ENCODE results near the gene SHLD3. TPM values are rescaled to one million over a fixed set of nuclear protein-coding genes. Genes with fewer than 3 reads are reported as not detected.
A peak's percentile ranks its signal among the peaks of the same experiment; 100 is the strongest.
"Not testable (repeated sequence)": the region's sequence is repeated elsewhere in the genome, so short reads cannot be mapped to it uniquely, and the experiment has no call there.

Gene SHLD3, protein sequence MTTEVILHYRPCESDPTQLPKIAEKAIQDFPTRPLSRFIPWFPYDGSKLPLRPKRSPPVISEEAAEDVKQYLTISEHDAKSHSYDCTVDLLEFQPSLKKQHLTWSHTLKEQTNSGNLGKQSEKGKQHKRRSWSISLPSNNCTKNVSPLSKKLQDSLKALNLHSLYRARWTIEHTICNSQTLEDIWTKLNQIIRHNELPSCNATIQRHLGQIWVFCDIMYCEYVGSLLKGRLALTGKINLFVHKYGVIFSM
- 1 to 10 TPM; 3.1 to 4.2 (median 3.2) TPM for polyA plus RNA-seq (ENCODE audit: insufficient read length in 3 of 3)
- long read RNA-seq, donor 1, partial matches to known transcripts, result 0 of 1 reads
- long read RNA-seq, donor 1, other reads (novel, unspliced or antisense), result 0 of 1 reads
- long read RNA-seq, donor 2, partial matches to known transcripts, result 0 of 1 reads
- long read RNA-seq, donor 2, other reads (novel, unspliced or antisense), result 0 of 1 reads
- long read RNA-seq, donor 3, partial matches to known transcripts, result 0 of 1 reads
- long read RNA-seq, donor 3, other reads (novel, unspliced or antisense), result 0 of 1 reads
- long read RNA-seq, donor 4, partial matches to known transcripts, result 0 of 1 reads
- long read RNA-seq, donor 4, other reads (novel, unspliced or antisense), result 0 of 1 reads
- long read RNA-seq, donor 5, result 0 reads
- long read RNA-seq, donor 6, partial matches to known transcripts, result 0 of 2 reads
- long read RNA-seq, donor 6, other reads (novel, unspliced or antisense), result 0 of 2 reads
- long read RNA-seq, donor 7, partial matches to known transcripts, result 0 of 1 reads
- long read RNA-seq, donor 7, other reads (novel, unspliced or antisense), result 0 of 1 reads
- long read RNA-seq, donor 8, result 0 reads
- long read RNA-seq, donor 9, partial matches to known transcripts, result 0 of 2 reads
- long read RNA-seq, donor 9, other reads (novel, unspliced or antisense), result 0 of 2 reads
- long read RNA-seq, donor 10, partial matches to known transcripts, result 0 of 1 reads
- long read RNA-seq, donor 10, other reads (novel, unspliced or antisense), result 0 of 1 reads
- long read RNA-seq, donor 11, result 0 reads
- long read RNA-seq, donor 12, partial matches to known transcripts, result 0 of 1 reads
- long read RNA-seq, donor 12, other reads (novel, unspliced or antisense), result 0 of 1 reads
- long read RNA-seq, donor 13, result 0 reads
- long read RNA-seq, donor 14, partial matches to known transcripts, result 0 of 1 reads
- long read RNA-seq, donor 14, other reads (novel, unspliced or antisense), result 0 of 1 reads
- long read RNA-seq, donor 15, result 0 reads
- long read RNA-seq, donor 16, transcript SHLD3-201 (2 exons, 1,766 nt), result major isoform, 5 of 5 reads
- long read RNA-seq, donor 16, partial matches to known transcripts, result 0 of 5 reads
- long read RNA-seq, donor 16, other reads (novel, unspliced or antisense), result 0 of 5 reads

- DNase-seq (ENCODE audit: extremely low read depth in 1 of 11, low read depth in 9 of 11, low spot score in 4 of 11), result peak; percentile 66 to 96 (median 86)
Measured at GRCh38 chr5:65624571-65625555, at the start of gene SHLD3, which contains the start of gene TRAPPC13. TSS of gene SHLD3 (plus strand) at chr5:65625027. CDS start at chr5:65629588, 4,561 bp downstream. TSS of gene TRAPPC13 (plus strand) at chr5:65625027. CDS start at chr5:65625061, 34 bp downstream.

DNA sequence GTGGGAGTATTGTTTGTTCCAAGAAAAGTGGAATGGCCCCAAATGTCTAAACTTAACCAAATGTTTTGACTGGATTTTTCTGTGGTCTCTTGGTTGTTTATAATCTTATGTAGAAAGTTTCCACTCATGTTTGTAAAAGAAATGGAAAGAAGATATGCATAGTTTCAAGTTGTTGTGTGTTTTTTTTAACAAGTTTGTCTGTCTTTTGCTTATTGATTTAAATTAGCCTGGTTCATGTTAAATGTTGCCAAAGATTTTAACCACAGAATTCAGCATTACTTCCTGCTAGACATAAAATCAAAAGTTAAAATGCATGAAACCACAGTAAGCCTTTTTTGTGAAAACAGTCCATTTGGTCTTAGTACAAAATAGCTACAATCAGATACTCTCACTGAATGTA is 47.7 kb upstream of the SHLD3 start:
- no peak for DNase-seq (ENCODE audit: extremely low read depth in 1 of 11, low read depth in 9 of 11, low spot score in 4 of 11)

- no peak for DNase-seq (ENCODE audit: extremely low read depth in 1 of 11, low read depth in 9 of 11, low spot score in 4 of 11)
Measured at GRCh38 chr5:65588694-65589093, 36.1 kb upstream of the SHLD3 start.

DNA sequence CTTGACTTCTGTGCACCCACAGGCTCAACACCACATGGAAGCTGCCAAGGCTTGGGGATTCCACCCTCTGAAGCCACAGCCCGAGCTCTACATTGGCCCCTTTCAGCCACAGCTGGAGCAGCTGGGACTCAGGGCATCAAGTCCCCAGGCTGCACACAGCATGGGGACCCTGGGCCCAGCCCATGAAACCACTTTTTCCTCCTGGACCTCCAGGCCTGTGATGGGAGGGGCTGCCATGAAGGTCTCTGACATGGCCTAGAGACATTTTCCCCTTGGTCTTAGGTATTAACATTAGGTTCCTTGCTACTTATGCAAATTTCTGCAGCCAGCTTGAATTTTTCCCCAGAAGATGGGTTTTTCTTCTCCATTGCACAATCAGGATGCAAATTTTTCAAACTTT is 23.1 kb upstream of the SHLD3 start:
- not testable (repeated sequence) for DNase-seq (ENCODE audit: extremely low read depth in 1 of 11, low read depth in 9 of 11, low spot score in 4 of 11)

- DNase-seq (ENCODE audit: extremely low read depth in 1 of 11, low read depth in 9 of 11, low spot score in 4 of 11), result peak in 5 of 11 donors; percentile 10 to 63 (median 33)
Measured at GRCh38 chr5:65611524-65611923, 13.3 kb upstream of the SHLD3 start.

DNA sequence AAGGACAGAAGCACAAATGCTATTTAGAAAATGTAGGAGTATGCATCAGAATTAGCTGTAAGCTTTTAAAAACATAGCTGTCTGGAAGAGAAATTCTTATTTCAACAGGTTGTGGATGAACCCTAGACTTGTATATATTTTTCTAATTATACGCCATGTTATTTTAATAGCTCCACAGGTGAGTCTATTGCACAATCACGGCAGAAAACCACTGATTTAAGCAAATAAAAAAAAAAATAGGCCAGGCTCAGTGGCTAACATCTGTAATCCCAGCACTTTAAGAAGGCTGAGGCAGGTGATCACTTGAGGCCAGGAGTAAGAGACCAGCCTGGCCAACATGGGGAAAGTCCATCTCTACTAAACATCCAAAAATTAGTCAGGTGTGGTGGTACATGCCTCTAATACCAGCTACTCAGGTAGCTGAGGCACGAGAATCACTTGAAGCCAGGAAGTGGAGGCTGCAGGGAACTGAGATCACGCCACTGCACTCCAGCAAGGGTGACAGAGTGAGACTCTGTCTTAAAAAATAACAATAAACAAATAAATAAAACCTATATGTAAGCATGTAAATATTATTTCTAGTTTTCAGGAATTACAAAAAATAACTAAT is 12.4 kb upstream of the SHLD3 start:
- no peak for DNase-seq (ENCODE audit: extremely low read depth in 1 of 11, low read depth in 9 of 11, low spot score in 4 of 11)

DNA sequence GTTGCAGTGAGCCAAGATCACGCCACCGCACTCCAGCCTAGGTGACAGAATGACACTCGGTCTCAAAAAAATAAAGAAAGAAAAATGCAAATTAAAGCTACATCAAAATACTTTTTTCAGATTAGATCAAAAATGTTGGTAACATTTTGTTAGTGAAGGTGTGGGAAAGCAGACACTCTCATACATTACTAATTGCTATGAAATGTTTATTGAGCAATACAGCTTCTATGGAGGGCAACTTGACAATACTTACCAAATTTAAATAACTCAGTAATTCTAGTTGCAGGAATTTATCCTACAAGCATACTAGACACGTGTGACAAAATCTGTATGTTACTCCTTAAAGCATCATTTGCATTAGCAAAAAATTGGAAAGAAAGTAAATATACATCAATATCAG is 4.8 kb upstream of the SHLD3 start:
- DNase-seq (ENCODE audit: extremely low read depth in 1 of 11, low read depth in 9 of 11, low spot score in 4 of 11), result no peak

DNA sequence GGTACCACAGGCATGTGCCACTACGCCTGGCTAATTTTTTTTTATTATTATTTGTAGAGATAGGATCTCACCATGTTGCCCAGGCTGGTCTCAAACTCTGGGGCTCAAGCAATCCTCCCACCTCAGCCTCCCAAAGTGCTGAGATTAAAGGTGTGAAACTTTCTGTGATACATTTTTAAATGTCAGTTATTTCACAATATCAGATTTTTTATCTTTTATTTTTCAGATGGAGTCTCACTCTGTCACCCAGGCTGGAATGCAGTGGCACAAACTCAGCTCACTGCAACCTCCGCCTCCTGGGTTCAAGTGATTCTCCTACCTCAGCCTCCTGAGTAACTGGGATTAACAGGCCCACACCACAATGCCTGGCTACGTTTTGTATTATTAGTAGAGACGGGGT is 2.9 kb upstream of the SHLD3 start:
- not testable (repeated sequence) for DNase-seq (ENCODE audit: extremely low read depth in 1 of 11, low read depth in 9 of 11, low spot score in 4 of 11)

DNA sequence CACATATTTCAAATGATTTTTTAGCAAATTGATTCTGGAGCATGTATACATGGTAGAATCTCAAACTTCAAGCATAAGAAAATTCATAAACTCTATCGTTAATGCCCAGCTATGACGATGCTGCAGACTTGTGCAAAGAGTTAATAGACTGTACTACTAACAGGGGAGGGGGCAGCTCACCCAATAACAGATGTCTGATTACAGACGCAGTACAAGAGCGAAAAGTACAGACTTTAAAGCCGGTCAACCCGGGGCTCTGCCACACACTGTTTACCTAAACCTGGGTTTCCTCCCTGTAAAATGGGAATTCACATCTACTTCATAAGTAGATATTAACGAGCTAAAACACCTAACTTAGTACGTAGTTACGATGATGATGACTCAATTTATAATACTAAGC is 1.3 kb upstream of the SHLD3 start:
- no peak for DNase-seq (ENCODE audit: extremely low read depth in 1 of 11, low read depth in 9 of 11, low spot score in 4 of 11)

DNA sequence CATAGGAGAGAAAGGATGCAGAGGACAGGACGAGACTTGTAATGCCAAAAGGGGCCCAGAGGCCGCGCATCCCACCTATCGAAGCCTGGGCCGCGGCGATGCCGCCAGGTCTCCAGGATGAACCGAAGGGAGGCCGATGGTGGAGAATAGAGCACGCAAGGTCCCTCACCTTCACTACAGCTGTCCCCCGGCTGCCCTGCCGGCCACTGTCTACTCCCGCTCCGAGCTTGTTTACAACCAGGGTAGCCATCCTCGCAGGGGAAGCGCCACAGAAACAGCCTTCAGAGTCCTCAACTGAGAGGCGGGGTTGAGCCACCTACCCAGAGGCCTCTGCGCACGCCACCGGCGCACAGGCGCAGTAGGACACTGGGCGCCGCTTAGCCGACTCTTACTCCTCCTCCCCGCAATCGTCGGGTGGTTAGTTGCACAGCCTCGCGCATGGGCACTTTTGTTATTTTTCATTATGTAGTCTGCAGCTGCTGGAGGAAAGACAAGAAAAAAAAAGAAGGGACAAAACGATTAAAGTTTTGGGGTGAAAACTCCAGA is 729 bp upstream of the SHLD3 start, which contains the start of gene TRIM23:
TSS of gene TRIM23 (minus strand) at position 309 of the 546 bp plus-strand sequence. CDS start at position 250, 59 bp downstream.
- peak; percentile 83 to 94 (median 91) for DNase-seq (ENCODE audit: extremely low read depth in 1 of 11, low read depth in 9 of 11, low spot score in 4 of 11)

DNA sequence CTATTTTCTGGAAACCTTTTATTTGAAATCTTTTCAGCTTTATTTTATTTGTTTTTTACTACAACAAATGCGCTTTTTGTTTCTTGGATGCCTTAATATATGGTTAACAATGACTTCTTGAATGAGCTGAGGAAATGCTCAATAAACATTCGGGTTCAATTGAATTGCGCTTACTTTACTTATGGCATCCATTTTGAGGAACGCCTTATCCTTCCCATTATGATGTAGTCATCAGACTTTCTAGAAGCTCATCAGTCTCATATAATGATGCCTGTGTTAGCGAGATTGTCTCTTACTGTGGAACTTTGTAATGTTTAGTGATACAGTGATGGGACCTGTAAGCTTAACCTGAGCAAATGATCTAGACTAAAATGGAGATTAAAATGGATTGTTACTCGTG is 916 bp downstream of the SHLD3 start:
- DNase-seq (ENCODE audit: extremely low read depth in 1 of 11, low read depth in 9 of 11, low spot score in 4 of 11), result no peak

DNA sequence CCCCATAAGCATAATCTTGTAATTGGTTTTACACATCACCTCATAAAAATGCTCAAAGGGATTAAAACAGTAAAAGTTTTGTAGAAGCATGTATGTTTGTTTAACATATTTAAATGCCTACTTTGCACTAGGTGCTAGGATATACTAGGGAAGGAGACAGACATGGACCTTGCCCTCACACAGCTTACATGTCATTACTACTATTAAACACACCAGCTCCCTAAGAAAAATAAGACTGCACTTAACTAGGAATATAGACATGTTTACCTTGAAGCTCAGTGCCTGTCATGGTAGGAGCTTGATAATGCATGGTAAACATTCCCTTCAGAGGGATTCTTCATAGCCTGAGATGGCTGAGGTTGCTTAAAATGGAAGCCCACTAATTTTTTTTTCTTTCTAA is 6.2 kb downstream of the SHLD3 start:
- no peak for DNase-seq (ENCODE audit: extremely low read depth in 1 of 11, low read depth in 9 of 11, low spot score in 4 of 11)

DNA sequence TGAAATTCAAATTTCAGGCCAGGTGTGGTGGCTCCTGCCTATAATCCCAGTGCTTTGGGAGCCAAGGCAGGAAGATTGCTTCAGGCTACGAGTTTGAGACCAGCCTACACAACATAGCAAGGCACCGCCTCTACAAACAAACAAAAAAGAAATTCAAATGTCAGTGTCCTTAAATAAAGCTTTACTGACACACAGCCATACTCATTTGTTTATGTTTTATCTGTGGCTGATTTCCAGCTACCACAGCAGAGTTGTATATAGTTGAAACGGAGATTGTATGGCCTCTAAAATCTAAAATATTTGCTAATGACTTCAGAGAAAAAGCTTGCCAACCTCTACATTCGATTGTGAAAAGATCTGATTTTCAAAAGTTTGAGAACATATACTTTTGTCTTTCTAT is 15.4 kb downstream of the SHLD3 start:
- no peak for DNase-seq (ENCODE audit: extremely low read depth in 1 of 11, low read depth in 9 of 11, low spot score in 4 of 11)

DNA sequence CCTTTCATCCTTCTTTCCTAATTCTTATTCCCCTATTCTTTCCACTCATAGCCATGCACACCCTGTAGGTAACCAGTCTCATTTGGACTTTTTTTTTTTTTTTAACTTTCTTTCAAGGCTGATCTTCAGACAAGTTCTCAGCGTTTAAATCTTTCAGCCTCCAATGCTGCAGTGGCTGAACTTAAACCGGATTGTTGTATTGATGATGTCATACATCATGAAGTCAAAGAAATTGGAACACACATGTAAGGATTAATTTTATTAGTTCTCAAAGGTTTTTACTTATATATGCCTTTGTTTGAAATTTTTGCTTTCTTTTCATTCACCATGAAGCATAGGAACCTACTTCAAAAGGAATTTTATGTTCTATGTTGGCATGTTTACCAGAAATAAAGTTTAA is 22.1 kb downstream of the SHLD3 start:
- DNase-seq (ENCODE audit: extremely low read depth in 1 of 11, low read depth in 9 of 11, low spot score in 4 of 11), result no peak

- DNase-seq (ENCODE audit: extremely low read depth in 1 of 11, low read depth in 9 of 11, low spot score in 4 of 11), result no peak
Measured at GRCh38 chr5:65647941-65648340, 23.1 kb downstream of the SHLD3 start.

DNA sequence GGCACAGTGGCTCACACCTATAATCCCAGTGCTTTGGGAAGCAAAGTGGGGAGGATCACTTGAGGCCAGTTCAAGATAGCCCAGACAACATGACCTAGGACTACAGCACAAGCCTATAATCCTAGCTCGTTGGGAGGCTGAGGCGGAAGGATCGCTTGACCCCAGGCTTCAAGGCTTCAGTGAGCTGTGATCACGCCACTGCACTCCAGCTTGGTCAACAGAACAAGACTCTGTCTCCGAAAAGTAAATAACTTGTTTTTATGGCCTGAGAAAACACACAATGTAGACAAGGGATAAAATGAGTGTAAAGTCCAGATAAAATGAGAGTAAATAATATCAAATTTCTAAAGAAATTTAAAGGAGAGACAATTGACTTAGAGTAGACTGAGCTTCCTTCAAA is 26.3 kb downstream of the SHLD3 start:
- DNase-seq (ENCODE audit: extremely low read depth in 1 of 11, low read depth in 9 of 11, low spot score in 4 of 11), result no peak

GRCh38 chr5:65654713-65655112 is 29.9 kb downstream of the SHLD3 start:
- DNase-seq (ENCODE audit: extremely low read depth in 1 of 11, low read depth in 9 of 11, low spot score in 4 of 11), result no peak
